ENCODE measurements around the gene ERCC2. TPM values are rescaled to one million over a fixed set of nuclear protein-coding genes. Genes with fewer than 3 reads are reported as not detected.
"Not testable (repeated sequence)": the region's sequence is repeated elsewhere in the genome, so short reads cannot be mapped to it uniquely, and the experiment has no call there.

Gene ERCC2
- total RNA-seq, 1 donor from 2014 or later, result 11.4 TPM

DNA sequence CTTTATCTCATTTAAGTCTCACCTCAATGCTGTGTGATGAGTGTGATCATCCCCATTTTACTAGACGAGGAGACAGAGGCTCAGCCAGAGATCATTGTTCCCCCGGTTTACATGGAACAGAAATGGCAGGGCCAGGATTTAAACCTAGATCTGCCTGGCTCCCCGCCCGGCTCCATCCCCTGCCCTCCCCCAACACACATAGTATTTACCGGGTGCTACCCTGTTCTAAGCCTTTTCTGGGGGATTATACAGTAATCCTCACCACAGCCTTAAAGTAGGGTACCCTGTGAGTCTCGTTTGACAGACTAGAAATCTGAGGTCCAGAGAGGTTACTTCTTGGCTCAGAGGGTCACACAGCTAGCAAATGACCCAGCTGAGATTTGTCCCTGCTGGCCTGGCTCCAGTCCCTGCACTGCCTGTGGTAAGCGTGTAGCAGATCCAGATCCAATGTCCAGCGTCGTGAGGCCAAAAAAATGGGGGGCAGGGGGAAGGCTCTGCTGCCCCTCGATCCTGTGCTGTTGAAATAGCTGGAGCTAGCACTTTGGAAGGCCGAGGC lies 33.6 kb downstream of the ERCC2 start:
- no peaks in the 10 kb centered on the region for H3K36me3 ChIP-seq
- no peak for DNase-seq
- no peak overlapping the region for H3K27ac ChIP-seq (replicated peaks)
- H3K4me1 ChIP-seq, result peaks cover 15% of the 10 kb centered on the region
- TF ChIP-seq, protein P1, sequence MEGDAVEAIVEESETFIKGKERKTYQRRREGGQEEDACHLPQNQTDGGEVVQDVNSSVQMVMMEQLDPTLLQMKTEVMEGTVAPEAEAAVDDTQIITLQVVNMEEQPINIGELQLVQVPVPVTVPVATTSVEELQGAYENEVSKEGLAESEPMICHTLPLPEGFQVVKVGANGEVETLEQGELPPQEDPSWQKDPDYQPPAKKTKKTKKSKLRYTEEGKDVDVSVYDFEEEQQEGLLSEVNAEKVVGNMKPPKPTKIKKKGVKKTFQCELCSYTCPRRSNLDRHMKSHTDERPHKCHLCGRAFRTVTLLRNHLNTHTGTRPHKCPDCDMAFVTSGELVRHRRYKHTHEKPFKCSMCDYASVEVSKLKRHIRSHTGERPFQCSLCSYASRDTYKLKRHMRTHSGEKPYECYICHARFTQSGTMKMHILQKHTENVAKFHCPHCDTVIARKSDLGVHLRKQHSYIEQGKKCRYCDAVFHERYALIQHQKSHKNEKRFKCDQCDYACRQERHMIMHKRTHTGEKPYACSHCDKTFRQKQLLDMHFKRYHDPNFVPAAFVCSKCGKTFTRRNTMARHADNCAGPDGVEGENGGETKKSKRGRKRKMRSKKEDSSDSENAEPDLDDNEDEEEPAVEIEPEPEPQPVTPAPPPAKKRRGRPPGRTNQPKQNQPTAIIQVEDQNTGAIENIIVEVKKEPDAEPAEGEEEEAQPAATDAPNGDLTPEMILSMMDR (IDR thresholded peaks at IDR 0.05; ENCODE audit: borderline replicate concordance), result no peak
- no peak overlapping the region for H3K4me3 ChIP-seq
- intact Hi-C loops (cut with micrococcal nuclease), result no loop called here
- H3K9me3 ChIP-seq (replicated peaks), result no peaks in the 10 kb centered on the region
- peaks cover 35% of the 10 kb centered on the region for H3K27me3 ChIP-seq (ENCODE audit: low read depth)

DNA sequence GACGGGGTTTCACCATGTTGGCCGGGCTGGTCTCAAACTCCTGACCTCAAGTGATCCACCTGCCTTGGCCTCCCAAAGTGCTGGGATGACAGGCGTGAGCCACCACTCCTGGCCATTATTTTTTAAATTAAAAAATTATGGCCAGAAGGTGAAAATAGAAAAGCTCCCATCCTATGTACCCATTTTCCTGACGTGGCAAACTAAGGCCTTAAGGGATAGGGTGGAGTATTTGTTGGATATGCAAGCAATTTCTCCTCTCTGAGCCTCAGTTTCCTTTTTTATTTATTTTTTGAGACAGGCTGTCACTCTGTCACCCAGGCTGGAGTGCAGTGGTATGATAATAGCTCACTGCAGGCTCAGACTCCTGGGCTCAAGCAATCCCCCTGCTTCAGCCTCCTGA lies 35.5 kb downstream of the ERCC2 start:
- H3K27ac ChIP-seq (replicated peaks); intact Hi-C loops (cut with micrococcal nuclease); H3K4me1 ChIP-seq; H3K9me3 ChIP-seq (replicated peaks); H3K4me3 ChIP-seq; H3K36me3 ChIP-seq; DNase-seq: not testable (repeated sequence)
- peaks cover 20% of the 10 kb centered on the region for H3K27me3 ChIP-seq (ENCODE audit: low read depth)

DNA sequence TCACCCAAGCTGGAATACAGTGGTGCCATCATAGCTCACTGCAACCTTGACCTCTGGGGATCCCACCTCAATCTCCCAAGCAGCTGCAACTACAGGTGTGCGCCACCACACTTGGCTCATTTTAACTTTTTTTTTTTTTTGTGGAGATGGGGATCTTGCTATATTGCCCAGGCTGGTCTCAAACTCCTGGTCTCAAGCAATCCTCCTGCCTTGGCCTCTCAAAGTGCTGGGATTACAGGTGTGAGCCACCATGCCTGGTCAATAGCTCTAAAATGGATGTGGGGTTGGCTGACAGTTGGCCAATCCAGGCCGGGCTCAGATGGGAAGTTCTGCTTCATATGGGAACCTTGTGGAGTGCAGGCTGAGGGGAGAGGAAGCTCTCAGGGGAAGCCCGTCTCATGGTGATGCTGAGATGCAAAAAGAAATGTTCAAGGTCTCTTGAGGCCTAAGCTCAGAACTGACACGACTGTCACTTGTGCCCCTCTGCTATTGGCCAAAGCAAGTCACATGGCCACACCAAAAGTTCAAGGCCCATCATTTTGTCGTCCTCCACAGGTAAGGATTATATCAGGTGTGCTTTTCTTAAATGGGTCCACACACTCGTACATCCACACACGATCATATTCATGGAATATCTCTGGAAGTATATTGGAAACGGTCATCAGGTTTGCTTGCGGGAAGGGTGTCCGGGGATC lies 36.6 kb downstream of the ERCC2 start:
- Histone ChIP-seq H3K4me1 (peaks cover 5% of the 10 kb centered on the region), H3K27me3 (ENCODE audit: low read depth) (peaks cover 8% of the 10 kb centered on the region), H3K36me3 (no peaks in the 10 kb centered on the region), H3K4me3 (no peak overlapping the region), H3K9me3 (replicated peaks) (no peaks in the 10 kb centered on the region), H3K27ac (replicated peaks) (no peak overlapping the region)
- TF ChIP-seq, protein P1 (IDR thresholded peaks at IDR 0.05; ENCODE audit: borderline replicate concordance), result no peak
- intact Hi-C loops (cut with micrococcal nuclease), result no loop called here
- DNase-seq, result no peak

DNA sequence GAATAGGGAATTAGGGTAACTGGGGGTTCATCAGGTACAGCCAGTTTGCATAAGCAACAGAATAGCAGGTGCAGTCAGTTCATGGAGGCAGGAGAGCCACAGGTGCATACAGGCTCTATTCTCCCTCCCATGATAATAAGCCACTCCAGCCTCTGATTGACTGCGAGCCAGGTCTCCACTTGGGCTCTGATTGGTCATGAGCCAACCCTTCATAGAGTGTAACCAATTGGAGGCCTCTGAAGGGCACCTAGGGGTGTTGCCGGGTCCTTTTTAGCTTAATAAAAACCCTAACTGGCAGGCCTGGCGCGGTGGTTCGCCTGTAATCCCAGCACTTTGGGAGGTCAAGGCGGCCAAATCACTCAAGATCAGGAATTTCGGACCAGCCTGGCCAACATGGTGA lies 39.0 kb downstream of the ERCC2 start:
- DNase-seq, result no peak
- no peak overlapping the region for H3K4me3 ChIP-seq
- no peaks in the 10 kb centered on the region for H3K27me3 ChIP-seq (ENCODE audit: low read depth)
- no peak overlapping the region for H3K27ac ChIP-seq (replicated peaks)
- no peaks in the 10 kb centered on the region for H3K36me3 ChIP-seq
- peaks cover 2% of the 10 kb centered on the region for H3K4me1 ChIP-seq
- no peaks in the 10 kb centered on the region for H3K9me3 ChIP-seq (replicated peaks)
- TF ChIP-seq, protein P1 (IDR thresholded peaks at IDR 0.05; ENCODE audit: borderline replicate concordance), result no peak
- intact Hi-C loops (cut with micrococcal nuclease), result no loop called here

DNA sequence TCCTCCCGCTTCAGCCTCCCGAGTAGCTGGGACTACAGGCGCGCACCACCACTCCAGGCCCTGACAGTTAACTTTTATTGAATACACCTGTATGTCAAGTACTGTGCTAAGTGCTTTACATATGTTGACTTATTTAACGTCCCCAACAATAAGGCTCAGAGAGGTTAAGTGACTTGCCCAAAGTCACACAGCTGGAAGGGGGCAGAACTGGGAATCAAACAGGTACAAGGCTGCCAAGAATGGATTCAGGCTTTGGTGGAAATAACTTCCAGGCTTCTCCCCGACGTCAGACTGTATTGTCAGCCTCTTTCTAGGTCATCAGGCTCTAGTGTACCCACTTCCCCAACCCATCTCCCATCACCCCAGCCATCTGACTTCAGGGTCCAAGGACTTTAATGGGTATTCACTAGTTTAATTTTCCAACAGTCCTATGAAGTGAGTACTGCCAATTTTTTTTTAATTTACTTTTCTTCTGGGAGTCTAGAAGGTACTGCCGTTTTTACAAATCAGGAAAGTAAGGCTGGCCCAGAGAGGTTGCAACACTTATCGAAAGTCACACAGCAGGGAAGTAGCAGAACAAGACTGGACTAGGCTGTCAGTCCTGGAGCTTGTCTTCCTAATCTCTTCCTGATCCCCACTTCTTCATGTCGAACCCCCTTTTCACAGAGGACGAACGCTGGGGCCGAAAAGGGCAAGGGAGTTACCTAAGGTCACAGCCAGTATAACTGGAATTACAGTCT lies 42.8 kb downstream of the ERCC2 start:
- no peak overlapping the region for H3K27ac ChIP-seq (replicated peaks)
- peaks cover 16% of the 10 kb centered on the region for H3K27me3 ChIP-seq (ENCODE audit: low read depth)
- no peaks in the 10 kb centered on the region for H3K36me3 ChIP-seq
- H3K4me1 ChIP-seq, result peaks cover 10% of the 10 kb centered on the region
- intact Hi-C loops (cut with micrococcal nuclease), result no loop called here
- no peak overlapping the region for H3K4me3 ChIP-seq
- TF ChIP-seq, protein P1 (IDR thresholded peaks at IDR 0.05; ENCODE audit: borderline replicate concordance), result no peak
- no peaks in the 10 kb centered on the region for H3K9me3 ChIP-seq (replicated peaks)
- no peak for DNase-seq

Data from left ventricle myocardium inferior (tissue), 1 donor.